GM12801 (cell line): ENCODE measurements around the gene EMSY.

ENCODE experiments used
- CTCF ChIP-seq: IDR thresholded peaks from one replicate; pipeline ENCODE4 v1.5.1; 2011; ENCODE audit warnings: control low read depth; ENCODE audit not compliant: insufficient read length; ENCODE audit errors: extremely low read depth

EMSY gene

GRCh38 chr11:76574879-76575278 is 130.1 kb downstream of the EMSY start:
- TF ChIP-seq CTCF, result no peak

- TF ChIP-seq CTCF, result no peak
Observed at GRCh38 chr11:76577226-76577920, 132.6 kb downstream of the EMSY start.

GRCh38 chr11:76577921-76578653 is 133.3 kb downstream of the EMSY start:
- no peak for TF ChIP-seq CTCF

GRCh38 chr11:76578654-76579055 is 133.8 kb downstream of the EMSY start:
- no peak for TF ChIP-seq CTCF

GRCh38 chr11:76579056-76579751 is 134.4 kb downstream of the EMSY start:
- no peak for TF ChIP-seq CTCF

- no peak for TF ChIP-seq CTCF
Observed at GRCh38 chr11:76579752-76580151, 134.9 kb downstream of the EMSY start.

GRCh38 chr11:76587820-76588454 is 143.1 kb downstream of the EMSY start:
- TF ChIP-seq CTCF, result no peak
